GM12872 (cell line): ENCODE data around the gene ATXN7L1.

Source experiments
- TF ChIP-seq, protein P1 (sequence below): IDR thresholded peaks from 3 replicates; pipeline ENCODE4 v1.5.1; 2011; ENCODE audit warnings: low read depth, mild to moderate bottlenecking, low read length, moderate library complexity; ENCODE audit not compliant: insufficient read depth

The ATXN7L1 gene

DNA sequence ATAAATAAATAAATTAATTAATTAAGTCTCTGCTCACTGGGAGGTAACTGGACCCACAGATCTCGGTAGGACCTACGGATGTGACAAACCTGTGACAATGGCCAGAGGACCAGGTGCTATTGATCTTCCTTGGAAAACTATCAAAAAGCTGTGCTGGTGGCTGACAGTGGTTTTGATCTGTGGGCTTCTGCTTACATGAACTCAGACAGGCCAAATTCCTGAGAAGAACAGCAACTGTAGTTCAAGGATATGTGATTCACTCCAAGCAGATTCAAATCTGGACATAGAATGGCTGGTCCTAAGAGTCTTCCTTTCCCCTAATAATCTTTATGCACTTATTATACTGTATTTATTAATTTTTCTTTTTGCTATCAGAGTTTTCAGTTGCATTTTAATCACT, 80.0 kb downstream of the ATXN7L1 start:
- TF ChIP-seq, protein P1, sequence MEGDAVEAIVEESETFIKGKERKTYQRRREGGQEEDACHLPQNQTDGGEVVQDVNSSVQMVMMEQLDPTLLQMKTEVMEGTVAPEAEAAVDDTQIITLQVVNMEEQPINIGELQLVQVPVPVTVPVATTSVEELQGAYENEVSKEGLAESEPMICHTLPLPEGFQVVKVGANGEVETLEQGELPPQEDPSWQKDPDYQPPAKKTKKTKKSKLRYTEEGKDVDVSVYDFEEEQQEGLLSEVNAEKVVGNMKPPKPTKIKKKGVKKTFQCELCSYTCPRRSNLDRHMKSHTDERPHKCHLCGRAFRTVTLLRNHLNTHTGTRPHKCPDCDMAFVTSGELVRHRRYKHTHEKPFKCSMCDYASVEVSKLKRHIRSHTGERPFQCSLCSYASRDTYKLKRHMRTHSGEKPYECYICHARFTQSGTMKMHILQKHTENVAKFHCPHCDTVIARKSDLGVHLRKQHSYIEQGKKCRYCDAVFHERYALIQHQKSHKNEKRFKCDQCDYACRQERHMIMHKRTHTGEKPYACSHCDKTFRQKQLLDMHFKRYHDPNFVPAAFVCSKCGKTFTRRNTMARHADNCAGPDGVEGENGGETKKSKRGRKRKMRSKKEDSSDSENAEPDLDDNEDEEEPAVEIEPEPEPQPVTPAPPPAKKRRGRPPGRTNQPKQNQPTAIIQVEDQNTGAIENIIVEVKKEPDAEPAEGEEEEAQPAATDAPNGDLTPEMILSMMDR, result no peak

DNA sequence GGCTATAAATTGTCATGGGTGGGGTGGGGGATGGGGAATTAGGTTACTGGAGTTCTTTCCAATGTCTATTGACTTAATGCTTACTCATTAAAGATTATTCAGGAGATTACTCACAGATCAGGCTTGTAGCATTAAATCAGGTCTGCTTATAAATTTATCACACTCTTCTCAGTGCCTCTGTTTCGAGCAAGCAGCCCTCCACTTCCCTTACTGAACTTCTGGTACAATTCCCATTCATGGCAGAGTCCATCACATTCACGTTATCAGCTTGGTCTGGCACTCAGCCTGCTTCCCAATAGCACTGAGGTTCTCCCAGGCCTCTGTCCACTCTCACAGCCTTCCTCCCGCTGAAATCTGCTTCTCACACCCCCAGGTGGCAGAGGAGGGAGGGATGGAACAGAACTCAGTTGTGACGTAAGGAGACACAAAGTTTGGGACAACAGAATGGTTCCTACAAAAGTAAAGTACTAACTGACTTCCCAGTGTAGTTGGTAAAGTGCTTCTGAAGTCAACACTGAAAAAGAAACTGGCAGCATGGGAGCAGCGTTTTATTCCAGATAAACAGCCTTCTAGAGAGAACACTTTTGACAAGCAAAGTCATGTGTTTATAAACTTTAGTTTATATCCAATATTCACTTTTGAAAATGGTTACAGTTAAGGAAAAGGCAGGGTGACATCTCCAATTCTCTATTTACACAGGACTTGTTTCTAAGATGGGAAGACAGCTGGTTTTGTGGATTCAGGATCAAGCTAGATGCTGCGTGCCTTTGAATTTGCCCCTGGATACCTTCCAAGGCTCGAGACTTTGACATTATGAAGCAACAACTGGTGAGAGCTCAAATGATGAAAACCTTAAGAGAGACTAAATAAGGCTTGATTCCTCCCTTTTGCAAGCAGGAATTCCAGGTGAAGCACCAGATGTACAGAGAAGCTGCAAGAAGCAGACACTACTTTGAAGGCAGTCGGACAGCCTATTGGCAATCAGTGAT, 81.4 kb downstream of the ATXN7L1 start:
- TF ChIP-seq, protein P1, result no peak

DNA sequence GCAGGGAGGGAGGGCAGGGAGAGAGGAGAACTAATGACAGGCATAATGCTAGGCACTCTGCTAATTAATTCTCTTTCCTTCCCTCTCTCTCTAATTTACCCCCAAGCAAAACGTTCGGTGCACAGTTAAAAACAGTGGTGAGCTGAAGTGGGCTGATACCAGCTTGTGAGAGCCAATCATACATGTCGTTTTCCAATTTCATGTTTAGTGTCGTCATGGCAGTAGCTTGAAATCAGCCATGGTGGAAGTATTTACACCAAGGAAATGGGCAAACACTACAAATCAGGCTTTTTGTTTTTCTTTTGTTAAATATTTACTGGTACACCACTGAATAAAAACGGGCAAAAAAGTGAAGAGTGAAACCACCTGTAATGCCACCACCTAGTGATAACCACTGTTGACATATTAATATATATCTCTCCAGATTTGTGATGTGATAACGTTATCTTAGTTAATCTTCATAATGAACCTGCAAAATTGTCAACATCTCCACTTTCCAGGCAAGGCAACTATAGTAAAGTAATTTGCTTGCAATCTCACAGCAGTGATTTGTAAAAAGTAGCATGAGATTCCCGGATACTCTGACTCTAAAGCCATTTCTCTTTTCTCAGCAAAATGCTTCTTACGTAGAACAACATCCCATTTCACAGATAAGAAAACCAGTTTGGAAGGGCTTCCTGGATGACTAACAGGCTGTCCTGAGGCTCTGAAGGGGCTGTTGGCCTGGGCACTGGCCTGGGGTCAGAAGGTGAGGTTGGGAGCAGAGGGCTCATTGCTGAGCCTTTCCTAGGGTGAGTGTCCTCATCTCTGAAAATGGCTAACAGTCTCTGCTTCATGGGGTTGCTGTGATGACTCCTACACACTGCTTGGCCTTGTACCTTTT, 83.7 kb downstream of the ATXN7L1 start:
- TF ChIP-seq, protein P1, result no peak

DNA sequence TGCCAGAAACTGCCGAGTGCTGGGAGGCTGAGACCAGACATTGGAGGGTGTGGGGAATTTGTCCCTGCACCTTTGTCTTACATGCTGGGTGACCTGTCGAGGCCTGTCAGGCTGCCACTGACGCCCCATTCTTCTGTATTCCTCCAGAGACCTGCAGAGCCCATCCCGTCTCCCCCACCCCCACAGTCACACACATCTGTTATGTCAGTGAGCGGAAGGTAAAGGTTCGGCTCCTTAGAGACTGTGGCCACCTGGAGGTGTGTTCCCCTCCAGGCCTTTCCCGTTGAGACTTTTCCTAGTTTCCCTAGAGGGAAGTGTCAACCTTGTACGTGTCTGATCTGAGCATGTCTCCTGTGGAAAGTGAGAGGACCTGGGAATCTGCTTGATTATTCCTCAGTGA, 84.5 kb downstream of the ATXN7L1 start:
- TF ChIP-seq, protein P1, result no peak

DNA sequence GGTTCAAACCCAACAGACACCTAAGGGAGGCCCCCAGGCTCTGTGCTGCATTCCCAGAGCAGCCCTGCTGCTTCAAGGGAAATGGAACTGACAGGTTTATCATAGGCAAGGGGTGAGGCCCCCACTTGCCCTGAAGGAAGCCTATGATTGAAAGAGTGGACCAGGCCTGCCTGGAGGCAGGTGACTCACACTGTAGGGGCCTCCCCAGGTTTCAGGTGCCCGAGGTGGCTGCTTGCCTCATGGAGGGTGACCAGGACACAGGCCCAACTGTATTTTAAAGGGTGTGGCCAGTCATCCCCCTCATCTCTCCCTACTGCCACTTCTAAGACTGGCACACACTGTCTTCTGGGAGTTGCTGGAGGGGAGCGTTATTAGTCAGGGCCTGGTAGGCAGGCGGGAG, 85.4 kb downstream of the ATXN7L1 start:
- TF ChIP-seq, protein P1, result no peak

DNA sequence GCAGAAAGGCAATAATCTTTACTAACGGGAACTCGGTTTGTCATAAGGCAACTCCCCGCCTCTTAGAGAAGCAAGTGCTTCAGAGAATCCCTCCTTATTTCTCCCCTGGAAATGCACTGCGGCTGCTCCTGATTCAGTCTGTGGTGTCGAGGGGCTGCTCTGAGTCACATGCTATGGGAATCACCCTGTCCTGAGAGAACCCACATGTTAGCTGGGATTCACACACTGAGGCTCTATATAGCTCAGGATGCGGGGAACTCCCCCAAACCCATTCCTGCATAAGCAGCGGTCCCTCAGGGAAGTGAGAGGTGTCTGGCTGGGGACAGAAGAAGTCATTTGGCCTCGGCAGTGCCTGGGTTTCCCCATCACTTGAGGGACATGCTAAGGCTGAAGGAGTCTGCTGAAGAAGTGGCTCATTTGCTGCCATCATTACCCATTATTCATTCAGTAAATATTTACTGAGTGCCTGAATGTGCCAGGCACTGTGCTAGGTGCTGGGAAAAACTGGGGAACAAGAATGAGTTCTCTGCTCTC, 87.5 kb downstream of the ATXN7L1 start:
- TF ChIP-seq, protein P1, result no peak

DNA sequence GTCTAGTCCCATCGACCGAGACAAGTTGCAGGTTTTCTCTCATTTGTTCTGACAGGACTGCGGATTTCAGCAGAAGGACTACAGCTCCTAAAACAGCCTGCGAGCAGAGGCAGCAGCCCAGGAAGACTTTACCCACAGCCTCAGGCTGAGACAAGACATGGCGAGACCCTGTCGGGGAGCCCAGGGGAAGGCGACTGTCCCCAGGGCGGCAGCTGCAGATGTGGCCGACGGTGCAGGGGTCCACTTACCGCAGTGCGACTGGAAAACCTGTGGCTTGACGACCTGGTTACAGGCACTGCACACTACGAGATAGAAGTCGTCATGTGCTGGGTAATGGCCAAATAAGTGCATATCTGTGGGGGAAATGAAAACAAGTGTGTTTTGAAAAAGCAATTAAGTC, 88.0 kb downstream of the ATXN7L1 start:
- TF ChIP-seq, protein P1, result no peak
